GM18951 (cell line): ENCODE measurements around the gene TAAR9.

Experiments
- POLR2A ChIP-seq: IDR thresholded peaks from 4 replicates; pipeline ENCODE4 v1.6.1; 2011; ENCODE audit warnings: mild to moderate bottlenecking; ENCODE audit not compliant: insufficient read length, insufficient read depth; ENCODE audit errors: extremely low read depth
- in situ Hi-C: fragments of 300-500 bp; cut with MboI; formaldehyde crosslinking; loops from one replicate; pipeline ENCODE4 v1.12.0; 2022; ENCODE audit warnings: low sequenced_read_pairs, mixed read lengths, inconsistent platforms; ENCODE audit not compliant: unreplicated experiment

Gene TAAR9

GRCh38 chr6:132587424-132587823 is 49.3 kb downstream of the TAAR9 start:
- no peak for TF ChIP-seq POLR2A
- in situ Hi-C loops: no loop called here
